ENCODE measurements around the gene CDC14A. TPM values are rescaled to one million over a fixed set of nuclear protein-coding genes. Genes with fewer than 3 reads are reported as not detected.
A peak's percentile ranks its signal among the peaks of the same experiment; 100 is the strongest.

Gene CDC14A
- total RNA-seq, 6 experiments from 2014 or later = 2.4 to 5.1 (median 3.0) TPM

GRCh38 chr1:100452641-100453040 is 100.3 kb downstream of the CDC14A start:
- H3K27me3 Mint-ChIP-seq (ENCODE audit: insufficient read depth) = no peaks in the 10 kb centered on the region; the same call in 1 of the 2 replicates
- no peak overlapping the region for H3K4me3 Mint-ChIP-seq
- H3K9me3 Mint-ChIP-seq = no peaks in the 10 kb centered on the region
- H3K36me3 Mint-ChIP-seq (ENCODE audit: low read depth) = no peaks in the 10 kb centered on the region
- no peaks in the 10 kb centered on the region; the same call in 1 of the 2 replicates for H3K4me1 Mint-ChIP-seq (ENCODE audit: low read depth)
- TF ChIP-seq, protein P1, sequence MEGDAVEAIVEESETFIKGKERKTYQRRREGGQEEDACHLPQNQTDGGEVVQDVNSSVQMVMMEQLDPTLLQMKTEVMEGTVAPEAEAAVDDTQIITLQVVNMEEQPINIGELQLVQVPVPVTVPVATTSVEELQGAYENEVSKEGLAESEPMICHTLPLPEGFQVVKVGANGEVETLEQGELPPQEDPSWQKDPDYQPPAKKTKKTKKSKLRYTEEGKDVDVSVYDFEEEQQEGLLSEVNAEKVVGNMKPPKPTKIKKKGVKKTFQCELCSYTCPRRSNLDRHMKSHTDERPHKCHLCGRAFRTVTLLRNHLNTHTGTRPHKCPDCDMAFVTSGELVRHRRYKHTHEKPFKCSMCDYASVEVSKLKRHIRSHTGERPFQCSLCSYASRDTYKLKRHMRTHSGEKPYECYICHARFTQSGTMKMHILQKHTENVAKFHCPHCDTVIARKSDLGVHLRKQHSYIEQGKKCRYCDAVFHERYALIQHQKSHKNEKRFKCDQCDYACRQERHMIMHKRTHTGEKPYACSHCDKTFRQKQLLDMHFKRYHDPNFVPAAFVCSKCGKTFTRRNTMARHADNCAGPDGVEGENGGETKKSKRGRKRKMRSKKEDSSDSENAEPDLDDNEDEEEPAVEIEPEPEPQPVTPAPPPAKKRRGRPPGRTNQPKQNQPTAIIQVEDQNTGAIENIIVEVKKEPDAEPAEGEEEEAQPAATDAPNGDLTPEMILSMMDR (IDR thresholded peaks at IDR 0.05) = no peak
- H3K27ac Mint-ChIP-seq = no peak overlapping the region
- DNase-seq = no peak

GRCh38 chr1:100455478-100456072 is 103.3 kb downstream of the CDC14A start:
- TF ChIP-seq, protein P1 (IDR thresholded peaks at IDR 0.05) = peak; percentile 85
- peak; percentile 5 for DNase-seq
- Mint-ChIP-seq H3K4me1 (ENCODE audit: low read depth) (peaks cover 9% of the 10 kb centered on the region), H3K27ac (no peak overlapping the region), H3K36me3 (ENCODE audit: low read depth) (no peaks in the 10 kb centered on the region), H3K4me3 (no peak overlapping the region), H3K9me3 (no peaks in the 10 kb centered on the region), H3K27me3 (ENCODE audit: insufficient read depth) (no peaks in the 10 kb centered on the region)

DNA sequence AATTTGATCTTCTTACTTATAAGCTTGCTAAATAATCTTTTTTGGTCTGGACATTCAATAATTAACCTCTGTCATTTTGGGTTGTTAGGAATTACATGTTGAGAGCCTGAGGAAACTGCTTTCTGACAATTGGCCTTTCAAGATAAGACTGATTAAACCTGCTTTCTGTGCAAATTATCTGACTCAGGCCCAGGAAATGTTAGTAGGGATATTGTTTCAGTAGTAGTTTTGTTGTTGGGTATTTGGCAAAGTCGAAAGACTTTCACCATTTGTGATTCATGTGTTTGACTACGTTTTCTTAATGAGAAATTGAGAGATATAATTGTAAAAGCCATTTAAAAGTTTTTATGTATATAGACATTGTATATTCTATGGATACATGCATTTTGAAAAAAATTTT is 104.6 kb downstream of the CDC14A start:
- DNase-seq = no peak
- TF ChIP-seq, protein P1 (IDR thresholded peaks at IDR 0.05) = no peak
- H3K4me1 Mint-ChIP-seq (ENCODE audit: low read depth) = peaks cover 9% of the 10 kb centered on the region
- H3K27ac Mint-ChIP-seq = no peak overlapping the region
- no peak overlapping the region for H3K4me3 Mint-ChIP-seq
- H3K36me3 Mint-ChIP-seq (ENCODE audit: low read depth) = no peaks in the 10 kb centered on the region
- no peaks in the 10 kb centered on the region for H3K9me3 Mint-ChIP-seq
- no peaks in the 10 kb centered on the region for H3K27me3 Mint-ChIP-seq (ENCODE audit: insufficient read depth)

DNA sequence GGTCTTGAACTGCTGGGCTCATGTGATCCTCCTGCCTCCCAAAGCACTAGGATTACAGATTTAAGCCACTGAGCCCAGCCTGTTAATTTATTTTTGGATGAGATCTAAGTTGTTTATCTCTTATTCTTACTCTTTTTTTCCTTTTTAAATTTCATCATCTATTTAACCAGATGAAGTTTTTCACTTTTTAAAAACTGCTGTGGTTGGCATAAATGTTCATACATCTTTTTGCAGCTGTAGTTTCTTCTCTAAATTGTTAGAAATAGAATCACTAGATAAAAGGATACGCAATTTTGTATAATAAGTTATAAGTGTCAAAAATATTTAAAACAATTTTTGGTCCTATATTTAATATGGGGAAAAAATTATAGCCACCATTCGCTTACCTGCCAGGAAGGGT is 105.4 kb downstream of the CDC14A start:
- TF ChIP-seq, protein P1 (IDR thresholded peaks at IDR 0.05) = no peak
- H3K4me3 Mint-ChIP-seq = no peak overlapping the region
- no peaks in the 10 kb centered on the region for H3K27me3 Mint-ChIP-seq (ENCODE audit: insufficient read depth)
- no peaks in the 10 kb centered on the region for H3K36me3 Mint-ChIP-seq (ENCODE audit: low read depth)
- no peak for DNase-seq
- peaks cover 9% of the 10 kb centered on the region for H3K4me1 Mint-ChIP-seq (ENCODE audit: low read depth)
- H3K9me3 Mint-ChIP-seq = no peaks in the 10 kb centered on the region
- H3K27ac Mint-ChIP-seq = no peak overlapping the region

- no peaks in the 10 kb centered on the region for H3K9me3 Mint-ChIP-seq
- TF ChIP-seq, protein P1 (IDR thresholded peaks at IDR 0.05) = no peak
- H3K36me3 Mint-ChIP-seq (ENCODE audit: low read depth) = no peaks in the 10 kb centered on the region
- H3K27me3 Mint-ChIP-seq (ENCODE audit: insufficient read depth) = no peaks in the 10 kb centered on the region
- DNase-seq = no peak
- H3K4me1 Mint-ChIP-seq (ENCODE audit: low read depth) = peaks cover 12% of the 10 kb centered on the region
- no peak overlapping the region for H3K27ac Mint-ChIP-seq
- H3K4me3 Mint-ChIP-seq = no peak overlapping the region
Measured at GRCh38 chr1:100458661-100459357, 106.5 kb downstream of the CDC14A start.
